ENCODE data around the gene HSPA9.
"Not testable (repeated sequence)": the region's sequence is repeated elsewhere in the genome, so short reads cannot be mapped to it uniquely, and the experiment has no call there.

Gene HSPA9

DNA sequence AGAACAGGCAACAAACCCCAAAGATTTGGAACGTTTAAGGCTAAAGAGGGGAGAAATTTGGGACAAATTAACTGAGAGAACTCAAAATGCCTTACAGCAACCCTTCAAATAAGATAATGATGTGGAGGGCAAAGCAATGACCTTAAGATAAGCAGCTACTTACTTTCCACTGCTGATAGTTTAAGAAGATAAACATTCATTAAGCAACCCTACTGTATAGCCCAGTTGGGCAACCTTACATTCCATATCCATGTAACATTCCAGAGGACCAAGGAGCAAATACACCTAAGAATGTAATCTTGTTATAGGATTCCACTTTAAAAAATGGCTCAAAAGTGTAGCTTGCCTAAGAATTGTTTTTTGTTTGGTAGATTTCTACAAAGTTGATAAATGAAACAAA is 47.0 kb downstream of the HSPA9 start:
- DNase-seq = no peak

- DNase-seq = no peak
Observed at GRCh38 chr5:138527170-138527569, 48.0 kb downstream of the HSPA9 start.

DNA sequence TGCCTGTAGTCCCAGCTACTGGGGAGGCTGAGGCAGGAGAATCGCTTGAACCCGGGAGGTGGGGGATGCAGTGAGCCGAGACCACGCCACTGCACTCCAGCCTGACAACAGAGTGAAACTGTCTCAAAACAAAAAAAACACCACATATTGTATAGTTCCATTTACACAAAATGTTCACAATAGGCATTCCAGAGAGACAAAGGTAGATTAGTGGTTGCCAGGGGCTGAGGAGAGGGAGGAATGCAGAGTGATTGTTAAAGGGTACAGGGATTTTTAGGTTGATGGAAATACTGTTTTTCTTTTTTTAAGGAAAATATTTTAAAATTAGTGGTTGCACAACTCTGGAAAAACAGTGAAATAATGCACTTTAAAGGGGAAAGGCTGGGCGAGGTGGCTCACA is 51.8 kb downstream of the HSPA9 start:
- DNase-seq = no peak

GRCh38 chr5:138520971-138521370 is 54.2 kb downstream of the HSPA9 start:
- DNase-seq = no peak

DNA sequence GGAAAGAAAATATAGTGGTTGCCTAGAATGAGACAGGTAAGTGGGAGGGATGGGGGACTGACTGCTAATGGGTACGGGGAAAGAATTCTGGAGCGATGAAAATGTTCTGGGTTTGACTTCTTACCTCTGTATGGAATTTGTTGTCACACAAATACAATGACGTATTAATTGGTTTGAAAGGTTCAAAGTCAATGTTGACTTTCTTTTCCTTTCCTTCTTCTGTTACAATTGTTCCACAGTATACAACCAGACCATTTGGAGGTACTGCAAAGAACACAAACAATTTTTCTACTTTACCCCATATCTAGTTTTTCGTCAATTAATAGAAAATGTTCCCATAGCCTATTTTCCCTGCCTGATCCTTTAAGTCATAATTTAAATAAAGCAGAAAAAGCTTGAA is 57.8 kb downstream of the HSPA9 start:
- no peak for DNase-seq

DNA sequence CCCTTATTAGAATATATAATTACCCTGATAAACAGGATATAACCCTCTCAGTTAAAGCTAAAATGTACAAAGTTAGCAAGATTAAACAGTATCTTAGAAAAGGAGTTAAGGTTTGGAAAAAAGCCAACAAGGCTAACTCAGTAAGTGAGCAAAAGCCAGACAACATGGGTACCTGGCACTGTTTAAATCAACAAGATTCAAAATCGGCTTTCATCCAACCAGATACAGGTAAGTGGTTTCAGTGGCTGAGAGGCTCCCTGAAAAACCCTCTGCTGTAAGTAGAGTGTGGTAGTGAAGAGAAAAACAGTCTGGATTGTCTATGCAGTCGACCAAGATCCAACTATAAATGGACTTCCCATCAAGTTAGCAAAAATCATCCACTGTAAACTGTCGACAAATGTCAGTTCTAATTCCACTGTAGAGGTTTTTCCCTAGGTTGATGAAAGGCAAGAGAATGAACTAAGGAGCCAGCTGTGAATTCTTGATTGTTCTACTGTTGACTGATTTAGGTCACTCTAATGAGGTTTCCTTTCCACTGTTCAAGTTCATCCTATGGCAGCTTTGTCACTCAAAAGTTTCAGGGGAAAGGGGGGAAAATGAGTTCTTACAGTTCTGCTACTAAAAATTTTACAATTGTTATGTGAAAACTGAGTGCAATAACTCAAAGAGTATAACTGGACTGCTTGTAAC is 59.5 kb downstream of the HSPA9 start:
- DNase-seq = no peak

DNA sequence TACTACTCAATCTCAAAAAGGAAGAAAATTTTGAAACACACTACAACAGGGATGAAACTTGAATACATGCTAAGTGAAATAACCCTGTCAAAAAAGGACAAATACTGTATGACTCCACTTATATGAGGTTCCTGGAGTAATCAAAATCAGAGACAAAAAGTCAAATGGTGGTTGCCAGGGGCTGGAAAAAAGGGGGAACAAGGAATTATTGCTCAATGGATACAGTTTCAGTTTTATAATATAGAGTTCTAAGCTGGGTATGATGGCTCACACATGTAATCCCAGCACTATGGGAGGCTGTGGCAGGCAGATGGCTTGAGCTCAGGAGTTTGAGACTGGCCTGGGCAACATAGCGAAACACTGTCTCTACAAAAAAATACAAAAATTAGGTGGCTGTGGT is 61.2 kb downstream of the HSPA9 start:
- DNase-seq = no peak

DNA sequence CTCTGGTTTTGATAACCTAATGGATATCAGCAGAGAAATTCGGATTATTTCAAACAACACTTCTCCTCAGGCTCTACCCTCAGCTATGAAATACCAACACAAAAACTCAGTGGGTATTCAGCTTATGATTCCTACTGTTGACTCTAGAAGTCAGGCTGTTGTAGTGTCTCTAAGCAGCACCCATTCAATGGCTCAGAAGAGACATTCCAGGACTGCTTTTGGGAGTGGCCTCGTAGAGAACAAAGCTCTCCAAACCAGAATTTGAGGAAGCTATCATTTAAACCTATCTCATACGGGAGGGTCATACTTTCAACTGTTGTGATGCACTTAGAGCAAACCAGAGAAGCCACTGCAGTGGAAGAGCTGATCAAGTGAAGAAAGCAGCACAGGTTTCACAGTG is 66.2 kb downstream of the HSPA9 start:
- DNase-seq = no peak

- not testable (repeated sequence) for DNase-seq
Observed at GRCh38 chr5:138507485-138507884, 67.7 kb downstream of the HSPA9 start.

GRCh38 chr5:138506370-138507306 is 68.6 kb downstream of the HSPA9 start:
- DNase-seq = no peak

DNA sequence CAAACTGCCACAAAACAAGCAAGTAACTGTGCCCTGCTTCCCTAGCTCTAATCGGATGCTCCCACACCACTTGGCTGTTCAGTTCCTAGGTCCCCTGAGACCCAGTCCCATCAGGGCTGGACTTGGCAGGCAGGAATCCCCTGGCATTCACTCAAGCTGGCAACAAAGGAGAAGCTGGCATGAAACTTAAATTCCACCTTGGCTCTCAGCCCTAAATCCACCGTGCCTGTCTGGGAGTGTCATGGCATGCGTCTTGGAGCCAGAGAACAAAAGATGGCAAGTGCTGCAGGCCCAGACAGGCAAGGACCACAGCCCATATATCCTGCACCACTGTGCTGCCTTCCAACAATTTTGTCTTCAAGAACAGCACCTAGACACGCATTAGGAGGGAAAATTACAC is 70.4 kb downstream of the HSPA9 start:
- no peak for DNase-seq

Measured in NCI-H2227 treated with DMSO at 0.1 percent for 48 hours (cell line).